GM18508 (cell line): ENCODE results near the gene IL1RN.

Experiments used
- ATAC-seq: cut with Tn5 transposase; IDR thresholded peaks from one replicate; pipeline ENCODE4 v1.9.1; 2021; ENCODE audit warnings: moderate number of reproducible peaks; ENCODE audit not compliant: insufficient read depth, unreplicated experiment

IL1RN gene

GRCh38 chr2:113102133-113102532 is 25.3 kb upstream of the IL1RN start:
- no peak for ATAC-seq

GRCh38 chr2:113103277-113103676 is 24.1 kb upstream of the IL1RN start:
- ATAC-seq, result no peak

- ATAC-seq, result no peak
Observed at GRCh38 chr2:113104054-113104611, 23.3 kb upstream of the IL1RN start.

GRCh38 chr2:113105047-113105785 is 22.2 kb upstream of the IL1RN start:
- ATAC-seq, result no peak

- ATAC-seq, result no peak
Observed at GRCh38 chr2:113111121-113111520, 16.3 kb upstream of the IL1RN start.

GRCh38 chr2:113111823-113112287 is 15.5 kb upstream of the IL1RN start:
- no peak for ATAC-seq

- no peak for ATAC-seq
Observed at GRCh38 chr2:113112441-113112840, 15.0 kb upstream of the IL1RN start.

- ATAC-seq, result no peak
Observed at GRCh38 chr2:113112871-113113270, 14.5 kb upstream of the IL1RN start.

GRCh38 chr2:113113807-113114206 is 13.6 kb upstream of the IL1RN start:
- ATAC-seq, result no peak

GRCh38 chr2:113114224-113114945 is 13.0 kb upstream of the IL1RN start:
- no peak for ATAC-seq

- no peak for ATAC-seq
Observed at GRCh38 chr2:113114996-113115395, 12.4 kb upstream of the IL1RN start.

GRCh38 chr2:113116100-113116958 is 11.1 kb upstream of the IL1RN start:
- ATAC-seq, result no peak

GRCh38 chr2:113117541-113118262 is 9.7 kb upstream of the IL1RN start:
- no peak for ATAC-seq

GRCh38 chr2:113118263-113118657 is 9.1 kb upstream of the IL1RN start:
- no peak for ATAC-seq

GRCh38 chr2:113119111-113119510 is 8.3 kb upstream of the IL1RN start:
- no peak for ATAC-seq

GRCh38 chr2:113120861-113121260 is 6.5 kb upstream of the IL1RN start:
- ATAC-seq, result no peak

- ATAC-seq, result no peak
Observed at GRCh38 chr2:113122364-113122763, 5.0 kb upstream of the IL1RN start.

- no peak for ATAC-seq
Observed at GRCh38 chr2:113123726-113124125, 3.7 kb upstream of the IL1RN start.

GRCh38 chr2:113124181-113124961 is 3.0 kb upstream of the IL1RN start:
- no peak for ATAC-seq
